ENCODE measurements around the gene CLIP2.

The CLIP2 gene

GRCh38 chr7:74317146-74317782, 28.1 kb downstream of the CLIP2 start:
- no peak for TF ChIP-seq FOXP2 (optimal IDR thresholded peaks at IDR 0.05; ENCODE audit: borderline replicate concordance, extremely low read depth, extremely low read length, insufficient read depth)
- TF ChIP-seq SIN3A (IDR thresholded peaks at IDR 0.05; ENCODE audit: borderline replicate concordance, insufficient read depth, low read length) = no peak
- no peak for TF ChIP-seq TAF1 (IDR thresholded peaks at IDR 0.05; ENCODE audit: borderline replicate concordance, insufficient read depth, low read length)
- TF ChIP-seq POLR2AphosphoS5 (IDR thresholded peaks at IDR 0.05; ENCODE audit: low read depth, low read length) = no peak
- TF ChIP-seq REST (IDR thresholded peaks at IDR 0.05; ENCODE audit: insufficient read depth in 1 of 2, low read depth in 2 of 2, low read length in 2 of 2) = no peak

- no peak for TF ChIP-seq REST (IDR thresholded peaks at IDR 0.05; ENCODE audit: insufficient read depth in 1 of 2, low read depth in 2 of 2, low read length in 2 of 2)
- no peak for TF ChIP-seq SIN3A (IDR thresholded peaks at IDR 0.05; ENCODE audit: borderline replicate concordance, insufficient read depth, low read length)
- TF ChIP-seq POLR2AphosphoS5 (IDR thresholded peaks at IDR 0.05; ENCODE audit: low read depth, low read length) = no peak
- no peak for TF ChIP-seq FOXP2 (optimal IDR thresholded peaks at IDR 0.05; ENCODE audit: borderline replicate concordance, extremely low read depth, extremely low read length, insufficient read depth)
- no peak for TF ChIP-seq TAF1 (IDR thresholded peaks at IDR 0.05; ENCODE audit: borderline replicate concordance, insufficient read depth, low read length)
These were observed 28.8 kb downstream of the CLIP2 start for GRCh38 chr7:74318043-74318442.

- TF ChIP-seq TAF1 (IDR thresholded peaks at IDR 0.05; ENCODE audit: borderline replicate concordance, insufficient read depth, low read length) (no peak), SIN3A (IDR thresholded peaks at IDR 0.05; ENCODE audit: borderline replicate concordance, insufficient read depth, low read length) (no peak)
These were observed 31.5 kb downstream of the CLIP2 start for GRCh38 chr7:74320645-74321221.

- TF ChIP-seq POLR2AphosphoS5 (IDR thresholded peaks at IDR 0.05; ENCODE audit: low read depth, low read length) = no peak
- TF ChIP-seq TAF1 (IDR thresholded peaks at IDR 0.05; ENCODE audit: borderline replicate concordance, insufficient read depth, low read length) = no peak
- no peak for TF ChIP-seq REST (IDR thresholded peaks at IDR 0.05; ENCODE audit: insufficient read depth in 1 of 2, low read depth in 2 of 2, low read length in 2 of 2)
- no peak for TF ChIP-seq SIN3A (IDR thresholded peaks at IDR 0.05; ENCODE audit: borderline replicate concordance, insufficient read depth, low read length)
These were observed 35.5 kb downstream of the CLIP2 start for GRCh38 chr7:74324531-74325209.

- TF ChIP-seq FOXP2 (optimal IDR thresholded peaks at IDR 0.05; ENCODE audit: borderline replicate concordance, extremely low read depth, extremely low read length, insufficient read depth) (no peak), POLR2AphosphoS5 (IDR thresholded peaks at IDR 0.05; ENCODE audit: low read depth, low read length) (no peak), TAF1 (IDR thresholded peaks at IDR 0.05; ENCODE audit: borderline replicate concordance, insufficient read depth, low read length) (no peak), SIN3A (IDR thresholded peaks at IDR 0.05; ENCODE audit: borderline replicate concordance, insufficient read depth, low read length) (no peak), REST (IDR thresholded peaks at IDR 0.05; ENCODE audit: insufficient read depth in 1 of 2, low read depth in 2 of 2, low read length in 2 of 2) (no peak)
These were observed 36.0 kb downstream of the CLIP2 start for GRCh38 chr7:74325210-74325565.
